ENCODE measurements around the gene SLC39A3. TPM values are rescaled to one million over a fixed set of nuclear protein-coding genes. Genes with fewer than 3 reads are reported as not detected.
"Not testable (repeated sequence)": the region's sequence is repeated elsewhere in the genome, so short reads cannot be mapped to it uniquely, and the experiment has no call there.

The SLC39A3 gene
- total RNA-seq, 2 experiments from 2014 or later: 31.5 to 37.5 TPM

GRCh38 chr19:2713170-2713569, 26.6 kb downstream of the SLC39A3 start:
- CTCF ChIA-PET: not testable (repeated sequence)

GRCh38 chr19:2711875-2712205, 28.0 kb downstream of the SLC39A3 start:
- Mint-ChIP-seq H3K4me3 (no peak overlapping the region), H3K27ac (no peak overlapping the region), H3K27me3 (no peaks in the 10 kb centered on the region), H3K4me1 (peaks cover 2% of the 10 kb centered on the region), H3K36me3 (ENCODE audit: low read depth) (no peaks in the 10 kb centered on the region), H3K9me3 (peaks cover 10% of the 10 kb centered on the region)
- ChIA-PET CTCF (interaction anchor here (1.2 kb wide), 1 partner anchor 70 kb away, joined by 4 read pairs; no protein-coding TSS in a partner anchor), POLR2A (no interaction called here)
- no peak for DNase-seq

More at GRCh38 chr19:2713170-2713569, 26.6 kb downstream of the SLC39A3 start:
- POLR2A ChIA-PET; H3K4me3 Mint-ChIP-seq; H3K27me3 Mint-ChIP-seq; H3K27ac Mint-ChIP-seq; H3K4me1 Mint-ChIP-seq; H3K36me3 Mint-ChIP-seq (ENCODE audit: low read depth); DNase-seq: not testable (repeated sequence)
- H3K9me3 Mint-ChIP-seq: peaks cover 10% of the 10 kb centered on the region

GRCh38 chr19:2711172-2711874, 28.5 kb downstream of the SLC39A3 start:
- ChIA-PET CTCF (interaction anchor here (1.2 kb wide), 1 partner anchor 70 kb away, joined by 4 read pairs; no protein-coding TSS in a partner anchor), POLR2A (no interaction called here)
- no peaks in the 10 kb centered on the region for H3K36me3 Mint-ChIP-seq (ENCODE audit: low read depth)
- no peaks in the 10 kb centered on the region for H3K27me3 Mint-ChIP-seq
- no peak overlapping the region for H3K27ac Mint-ChIP-seq
- peaks cover 2% of the 10 kb centered on the region for H3K4me1 Mint-ChIP-seq
- no peak for DNase-seq
- H3K9me3 Mint-ChIP-seq: peaks cover 10% of the 10 kb centered on the region
- no peak overlapping the region for H3K4me3 Mint-ChIP-seq

- H3K9me3 Mint-ChIP-seq: no peaks in the 10 kb centered on the region
Measured at GRCh38 chr19:2706251-2706650, 33.6 kb downstream of the SLC39A3 start.

GRCh38 chr19:2703691-2704216, 36.1 kb downstream of the SLC39A3 start:
- no peak for DNase-seq
- no peak overlapping the region for H3K4me3 Mint-ChIP-seq
- H3K27me3 Mint-ChIP-seq: peaks cover 4% of the 10 kb centered on the region
- POLR2A ChIA-PET: interaction anchor here (0.6 kb wide), 1 partner anchor 152 kb away, joined by 3 read pairs; no protein-coding TSS in a partner anchor
- H3K9me3 Mint-ChIP-seq: no peaks in the 10 kb centered on the region
- no peaks in the 10 kb centered on the region for H3K36me3 Mint-ChIP-seq (ENCODE audit: low read depth)
- peaks cover 13% of the 10 kb centered on the region for H3K4me1 Mint-ChIP-seq
- H3K27ac Mint-ChIP-seq: no peak overlapping the region
- CTCF ChIA-PET: interaction anchor here (3.2 kb wide), 1 partner anchor 55 kb away, joined by 8 read pairs; no protein-coding TSS in a partner anchor

More at GRCh38 chr19:2706251-2706650, 33.6 kb downstream of the SLC39A3 start:
- Mint-ChIP-seq H3K4me3 (no peak overlapping the region), H3K27ac (no peak overlapping the region), H3K27me3 (peaks cover under 1% of the 10 kb centered on the region), H3K4me1 (peaks cover 7% of the 10 kb centered on the region), H3K36me3 (ENCODE audit: low read depth) (no peaks in the 10 kb centered on the region)
- ChIA-PET POLR2A (interaction anchor here (0.6 kb wide), 1 partner anchor 230 kb away, joined by 3 read pairs; the partner anchor contains the start of gene GADD45B), CTCF (interaction anchor here (0.6 kb wide), 2 partner anchors 86 to 714 kb away, joined by 3 read pairs; no protein-coding TSS in a partner anchor)
- no peak for DNase-seq

GRCh38 chr19:2703077-2703437, 36.8 kb downstream of the SLC39A3 start:
- Mint-ChIP-seq H3K4me3 (peak overlapping the region; percentile 61), H3K9me3 (no peaks in the 10 kb centered on the region), H3K27me3 (peaks cover 4% of the 10 kb centered on the region), H3K27ac (no peak overlapping the region), H3K36me3 (ENCODE audit: low read depth) (no peaks in the 10 kb centered on the region), H3K4me1 (peaks cover 16% of the 10 kb centered on the region)
- no peak for DNase-seq
- ChIA-PET CTCF (interaction anchor here (3.2 kb wide), 1 partner anchor 55 kb away, joined by 8 read pairs; no protein-coding TSS in a partner anchor), POLR2A (interaction anchor here (0.6 kb wide), 1 partner anchor 151 kb away, joined by 3 read pairs; no protein-coding TSS in a partner anchor)

GRCh38 chr19:2702170-2703076, 37.4 kb downstream of the SLC39A3 start, which contains the start of gene GNG7:
Gene GNG7 (minus strand): TSS chr19:2702694. CDS start chr19:2520688, 182,006 bp downstream.
- H3K9me3 Mint-ChIP-seq: no peaks in the 10 kb centered on the region
- ChIA-PET CTCF (interaction anchor here (1.3 to 3.2 kb wide), 2 partner anchors 37 to 54 kb away, joined by 4 to 8 read pairs; no protein-coding TSS in a partner anchor), POLR2A (no interaction called here)
- peak within 1 kb of the TSS; percentile 19 for H3K27ac Mint-ChIP-seq
- no peaks in the 10 kb centered on the region for H3K36me3 Mint-ChIP-seq (ENCODE audit: low read depth)
- peak; percentile 92 for DNase-seq
- H3K4me3 Mint-ChIP-seq: peak within 1 kb of the TSS; percentile 61
- H3K27me3 Mint-ChIP-seq: peaks cover 4% of the 10 kb centered on the region
- H3K4me1 Mint-ChIP-seq: peaks cover 16% of the 10 kb centered on the region

- Mint-ChIP-seq H3K4me3 (peak overlapping the region; percentile 43), H3K27me3 (peaks cover 4% of the 10 kb centered on the region), H3K9me3 (no peaks in the 10 kb centered on the region), H3K36me3 (ENCODE audit: low read depth) (no peaks in the 10 kb centered on the region), H3K4me1 (peaks cover 16% of the 10 kb centered on the region), H3K27ac (no peak overlapping the region)
- CTCF ChIA-PET: interaction anchor here (1.3 to 3.2 kb wide), 2 partner anchors 38 to 53 kb away, joined by 4 to 8 read pairs; no protein-coding TSS in a partner anchor
- no peak for DNase-seq
- POLR2A ChIA-PET: no interaction called here
Measured at GRCh38 chr19:2701361-2702169, 38.3 kb downstream of the SLC39A3 start.

- POLR2A ChIA-PET: no interaction called here
- Mint-ChIP-seq H3K4me3 (peak overlapping the region; percentile 16), H3K9me3 (no peaks in the 10 kb centered on the region), H3K27me3 (peaks cover 4% of the 10 kb centered on the region), H3K36me3 (ENCODE audit: low read depth) (no peaks in the 10 kb centered on the region), H3K27ac (no peak overlapping the region), H3K4me1 (peaks cover 16% of the 10 kb centered on the region)
- DNase-seq: no peak
- CTCF ChIA-PET: interaction anchor here (0.6 to 3.2 kb wide), 3 partner anchors 38 to 1282 kb away, joined by 3 to 8 read pairs (median 4); no protein-coding TSS in a partner anchor
Measured at GRCh38 chr19:2700660-2701360, 39.0 kb downstream of the SLC39A3 start.

GRCh38 chr19:2699413-2700140, 40.2 kb downstream of the SLC39A3 start:
- peaks cover 4% of the 10 kb centered on the region for H3K27me3 Mint-ChIP-seq
- no peaks in the 10 kb centered on the region for H3K9me3 Mint-ChIP-seq
- DNase-seq: no peak
- H3K27ac Mint-ChIP-seq: no peak overlapping the region
- no peak overlapping the region for H3K4me3 Mint-ChIP-seq
- ChIA-PET POLR2A (no interaction called here), CTCF (no interaction called here)
- peaks cover 16% of the 10 kb centered on the region for H3K4me1 Mint-ChIP-seq
- no peaks in the 10 kb centered on the region for H3K36me3 Mint-ChIP-seq (ENCODE audit: low read depth)

GRCh38 chr19:2694196-2694595, 45.6 kb downstream of the SLC39A3 start:
- no peak overlapping the region for H3K4me3 Mint-ChIP-seq
- POLR2A ChIA-PET: no interaction called here
- H3K36me3 Mint-ChIP-seq (ENCODE audit: low read depth): no peaks in the 10 kb centered on the region
- CTCF ChIA-PET: interaction anchor here (0.6 kb wide), 1 partner anchor 1497 kb away, joined by 3 read pairs; no protein-coding TSS in a partner anchor
- H3K4me1 Mint-ChIP-seq: peaks cover 8% of the 10 kb centered on the region
- H3K27ac Mint-ChIP-seq: no peak overlapping the region
- DNase-seq: no peak
- H3K9me3 Mint-ChIP-seq: no peaks in the 10 kb centered on the region
- H3K27me3 Mint-ChIP-seq: no peaks in the 10 kb centered on the region

Data from activated CD4-positive, alpha-beta T cell treated with anti-CD3 and anti-CD28 coated beads, Interleukin-2, amount 10 ng/mL, durations not matched to agents 7 days and 5 days (primary cell).